Smooth muscle cell (in vitro differentiated cells): Measurements from ENCODE around the gene CNTN4. TPM values are rescaled to one million over a fixed set of nuclear protein-coding genes. Genes with fewer than 3 reads are reported as not detected.

Source experiments
- DNase-seq: peaks from one replicate; lab custom pipeline; 2025; ENCODE audit not compliant: unreplicated experiment; lab: John Stamatoyannopoulos, UW
- H2AFZ ChIP-seq: fragments of 200-600 bp; sonication (generic); 2 replicates; pipeline ENCODE4 v1.6.0; 2016; ENCODE audit warnings: antibody characterized with exemption, low read depth, mild to moderate bottlenecking
- H3F3A ChIP-seq: fragments of 200-600 bp; sonication (generic); 2 replicates; pipeline ENCODE4 v1.6.0; 2017; ENCODE audit warnings: antibody characterized with exemption, low read depth
- H3K27ac ChIP-seq: fragments of 200-600 bp; sonication (generic); 2 replicates; pipeline ENCODE4 v1.5.1; 2016; ENCODE audit warnings: low read depth, mild to moderate bottlenecking
- H3K27me3 ChIP-seq: fragments of 200-600 bp; sonication (generic); 2 replicates; pipeline ENCODE4 v1.6.1; 2016; ENCODE audit warnings: low read depth, mild to moderate bottlenecking
- H3K36me3 ChIP-seq: fragments of 200-600 bp; sonication (generic); 2 replicates; pipeline ENCODE4 v1.5.1; 2016; ENCODE audit warnings: low read depth
- H3K4me1 ChIP-seq: fragments of 200-600 bp; sonication (generic); 2 replicates; pipeline ENCODE4 v1.5.1; 2016; ENCODE audit warnings: low read depth
- H3K4me2 ChIP-seq: fragments of 200-600 bp; sonication (generic); 2 replicates; pipeline ENCODE4 v1.6.0; 2016; ENCODE audit warnings: mild to moderate bottlenecking
- H3K4me3 ChIP-seq: fragments of 200-600 bp; sonication (generic); 2 replicates; pipeline ENCODE4 v1.5.1; 2016; ENCODE audit warnings: mild to moderate bottlenecking
- H3K79me2 ChIP-seq: fragments of 200-600 bp; sonication (generic); 2 replicates; pipeline ENCODE4 v1.6.0; 2016; ENCODE audit warnings: low read depth, mild to moderate bottlenecking
- H3K9ac ChIP-seq: fragments of 200-600 bp; sonication (generic); 2 replicates; pipeline ENCODE4 v1.6.0; 2016; ENCODE audit warnings: low read depth
- H3K9me3 ChIP-seq: fragments of 200-600 bp; sonication (generic); replicated peaks from 2 replicates; pipeline ENCODE4 v1.5.1; 2016; ENCODE audit warnings: low read depth
- H4K20me1 ChIP-seq: fragments of 200-600 bp; sonication (generic); 2 replicates; pipeline ENCODE4 v1.6.0; 2016; ENCODE audit warnings: low read depth
- CTCF ChIP-seq: fragments of 200-600 bp; sonication (generic); IDR thresholded peaks from 2 replicates; pipeline ENCODE4 v1.5.1; 2017; ENCODE audit warnings: borderline replicate concordance, mild to moderate bottlenecking, antibody characterized with exemption; ENCODE audit not compliant: insufficient read depth, poor library complexity, severe bottlenecking
- WGBS: methylation state at CpG from one replicate; pipeline ENCODE4 v1.1.7; 2016; ENCODE audit warnings: low lambda C conversion rate; 5-methylcytosine and 5-hydroxymethylcytosine counted together
- polyA plus RNA-seq: library from polyadenylated mRNA; unstranded; fragments of >200 nt; fragmentation: Nextera tagmentation; extraction: Ambion mirVana; gene quantifications from 2 replicates; pipeline ENCODE4 v1.2.1, GENCODE V29; 2016
- total RNA-seq: library from RNA; depleted of rRNA; stranded (reverse); fragments of >200 nt; gene quantifications from 2 replicates; pipeline ENCODE4 v1.2.3, GENCODE V29; 2014

Gene CNTN4
- total and polyA plus RNA-seq, 2 experiments from 2014 or later = 12.1 to 15.8 TPM

- Histone ChIP-seq H3K79me2 (no peaks in the 10 kb centered on the region), H3K4me1 (peaks cover 5% of the 10 kb centered on the region), H3K27me3 (no peaks in the 10 kb centered on the region), H3K4me3 (no peak overlapping the region), H3K9me3 (no peaks in the 10 kb centered on the region), H4K20me1 (no peaks in the 10 kb centered on the region), H3K36me3 (no peaks in the 10 kb centered on the region), H3K4me2 (no peak overlapping the region), H3K9ac (no peak overlapping the region), H3F3A (no peaks in the 10 kb centered on the region), H2AFZ (no peak overlapping the region), H3K27ac (no peak overlapping the region)
- DNase-seq = no peak
- TF ChIP-seq CTCF = no peak
- 93% methylated on average over 13 of the region's 13 CpGs for WGBS
These were observed 938.5 kb downstream of the CNTN4 start for GRCh38 chr3:3037156-3037555.

GRCh38 chr3:3038201-3038991, 939.7 kb downstream of the CNTN4 start:
- H3K27me3 ChIP-seq = no peaks in the 10 kb centered on the region
- H3K79me2 ChIP-seq = no peaks in the 10 kb centered on the region
- no peak for DNase-seq
- no peak overlapping the region for H3K9ac ChIP-seq
- H3F3A ChIP-seq = no peaks in the 10 kb centered on the region
- no peak overlapping the region for H3K27ac ChIP-seq
- H3K36me3 ChIP-seq = no peaks in the 10 kb centered on the region
- peak overlapping the region; percentile 50 for H3K4me2 ChIP-seq
- no peaks in the 10 kb centered on the region for H3K9me3 ChIP-seq
- peak overlapping the region; percentile 57 for H2AFZ ChIP-seq
- no peaks in the 10 kb centered on the region for H4K20me1 ChIP-seq
- no peak overlapping the region for H3K4me3 ChIP-seq
- WGBS = 71% methylated on average over 25 of the region's 25 CpGs
- peaks cover 5% of the 10 kb centered on the region for H3K4me1 ChIP-seq
- no peak for TF ChIP-seq CTCF

- Histone ChIP-seq H3K36me3 (no peaks in the 10 kb centered on the region), H3F3A (no peaks in the 10 kb centered on the region), H2AFZ (no peak overlapping the region), H3K4me3 (peak overlapping the region; percentile 2), H3K27me3 (no peaks in the 10 kb centered on the region), H4K20me1 (no peaks in the 10 kb centered on the region), H3K4me1 (peaks cover 9% of the 10 kb centered on the region), H3K27ac (no peak overlapping the region), H3K9ac (no peak overlapping the region), H3K4me2 (peak overlapping the region; percentile 74), H3K9me3 (no peaks in the 10 kb centered on the region), H3K79me2 (no peaks in the 10 kb centered on the region)
- whole genome bisulfite sequencing = 7% methylated on average over 4 of the region's 4 CpGs
- no peak for TF ChIP-seq CTCF
- DNase-seq = no peak
These were observed 955.3 kb downstream of the CNTN4 start for GRCh38 chr3:3053974-3054373.

GRCh38 chr3:3059645-3060044, 961.0 kb downstream of the CNTN4 start:
- no peaks in the 10 kb centered on the region for H3K36me3 ChIP-seq
- H3K27ac ChIP-seq = no peak overlapping the region
- H3K9me3 ChIP-seq = no peaks in the 10 kb centered on the region
- TF ChIP-seq CTCF = no peak
- WGBS = 88% methylated on average over 1 of the region's 1 CpG
- H3K9ac ChIP-seq = no peak overlapping the region
- DNase-seq = no peak
- H3K79me2 ChIP-seq = no peaks in the 10 kb centered on the region
- no peaks in the 10 kb centered on the region for H3F3A ChIP-seq
- H3K4me3 ChIP-seq = no peak overlapping the region
- H2AFZ ChIP-seq = no peak overlapping the region
- no peaks in the 10 kb centered on the region for H3K27me3 ChIP-seq
- no peaks in the 10 kb centered on the region for H4K20me1 ChIP-seq
- no peak overlapping the region for H3K4me2 ChIP-seq
- peaks cover 10% of the 10 kb centered on the region for H3K4me1 ChIP-seq
